Measurements from ENCODE around the gene NTPCR.

GRCh38 chr1:232939748-232940147 is 10.7 kb upstream of the NTPCR start:
- TF ChIP-seq CTCF (IDR thresholded peaks at IDR 0.05) (no peak), POLR2AphosphoS5 (IDR thresholded peaks at IDR 0.05) (no peak), POLR2A (IDR thresholded peaks at IDR 0.05) (no peak)
